NCI-H2107 treated with DMSO at 0.1 percent for 48 hours (cell line): ENCODE results near the gene LZTR1.
"Not testable (repeated sequence)": the region's sequence is repeated elsewhere in the genome, so short reads cannot be mapped to it uniquely, and the experiment has no call there.

Experiments
- DNase-seq: peaks from one replicate; lab custom pipeline; 2025; ENCODE audit not compliant: unreplicated experiment; lab: John Stamatoyannopoulos, UW

LZTR1 gene

DNA sequence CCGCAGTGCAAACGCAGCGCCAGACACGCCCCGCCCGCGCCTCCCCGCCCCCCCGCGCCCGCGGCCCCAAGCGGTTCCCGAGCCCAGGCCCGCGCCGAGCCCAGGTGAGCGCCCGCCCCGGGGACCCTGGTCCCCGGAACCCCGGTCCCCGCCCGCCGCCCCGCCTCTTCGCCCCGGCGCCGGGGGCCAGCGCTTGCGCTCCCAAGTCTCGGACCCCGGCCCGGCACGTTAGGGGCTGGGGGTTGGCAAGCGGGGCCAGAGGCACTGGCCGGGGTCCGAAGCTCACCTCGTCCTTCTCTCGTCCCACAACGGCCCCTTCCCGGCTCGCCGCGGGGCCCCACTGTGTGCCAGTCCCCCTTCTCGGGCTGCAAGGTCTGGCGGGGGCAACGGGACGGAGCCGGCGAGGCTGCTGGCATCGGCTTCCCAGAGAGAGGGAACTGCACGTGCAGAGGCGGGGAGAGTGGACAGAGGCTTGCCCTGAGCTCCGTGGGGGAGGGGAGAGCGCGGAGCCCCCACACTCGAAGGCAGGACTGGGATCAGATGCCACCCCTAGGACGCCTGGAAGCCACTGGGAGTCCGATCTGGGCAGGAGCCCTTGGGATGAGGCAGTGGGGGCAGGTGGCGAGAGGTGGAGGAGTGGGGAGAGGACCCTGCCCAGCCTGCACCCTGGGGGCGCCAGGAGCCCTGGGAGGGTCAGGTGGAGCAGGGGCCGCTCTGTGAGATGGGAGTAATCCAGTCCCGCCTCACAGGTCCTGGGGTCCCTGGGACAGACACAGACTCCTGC is 16.8 kb upstream of the LZTR1 start:
- no peak for DNase-seq

DNA sequence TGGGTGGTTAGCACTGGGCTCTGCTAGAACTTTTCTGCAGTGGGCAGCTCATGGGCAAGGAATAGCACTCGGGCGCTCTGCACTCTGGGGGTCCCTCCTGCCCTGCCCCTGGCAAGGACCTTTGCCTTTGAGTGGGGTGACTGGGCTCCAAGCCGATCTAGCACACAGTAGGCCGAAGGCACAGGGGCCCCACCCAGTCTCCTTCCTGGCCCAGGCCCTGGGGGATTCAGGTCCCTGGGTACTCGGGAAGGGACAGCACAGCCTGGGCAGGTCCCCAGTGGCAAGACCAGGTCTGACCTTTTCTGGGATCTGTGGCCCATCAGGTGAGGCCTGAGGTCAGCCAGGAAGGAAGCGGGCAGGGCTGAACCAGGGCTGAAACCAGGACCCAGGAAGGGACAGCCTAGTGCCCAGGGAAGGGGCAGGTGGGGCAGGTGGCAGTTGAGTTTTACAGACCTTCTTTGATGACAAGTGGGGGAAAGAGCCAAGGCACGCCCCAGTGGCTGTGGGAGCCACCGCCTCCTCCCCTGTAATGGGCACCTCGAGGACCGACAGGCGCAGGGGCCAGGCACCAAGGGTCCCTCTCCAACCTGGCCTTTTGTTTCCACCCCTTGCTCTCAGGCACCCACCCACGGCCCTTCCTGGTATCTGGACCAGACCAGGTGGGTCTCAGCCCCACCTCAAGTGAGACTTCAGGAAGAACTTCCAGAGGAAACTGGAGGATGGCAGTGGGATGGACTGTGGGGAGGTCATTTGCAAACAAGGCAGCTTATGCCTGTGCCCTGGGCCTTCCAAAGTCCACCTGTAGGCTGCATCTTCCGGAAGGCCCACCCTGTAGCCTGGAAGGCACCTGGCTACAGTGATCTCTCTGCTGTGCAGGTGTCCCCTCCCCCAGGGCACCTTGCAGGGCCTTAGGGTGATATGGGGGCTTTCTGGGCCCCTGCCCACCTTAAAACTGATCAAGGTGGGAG is 15.9 kb upstream of the LZTR1 start:
- DNase-seq, result no peak

- no peak for DNase-seq
Observed at GRCh38 chr22:20966883-20967696, 15.0 kb upstream of the LZTR1 start, which contains the start of gene AIFM3. TSS of gene AIFM3 (plus strand) at chr22:20967255. CDS start at chr22:20967945, 690 bp downstream.

DNA sequence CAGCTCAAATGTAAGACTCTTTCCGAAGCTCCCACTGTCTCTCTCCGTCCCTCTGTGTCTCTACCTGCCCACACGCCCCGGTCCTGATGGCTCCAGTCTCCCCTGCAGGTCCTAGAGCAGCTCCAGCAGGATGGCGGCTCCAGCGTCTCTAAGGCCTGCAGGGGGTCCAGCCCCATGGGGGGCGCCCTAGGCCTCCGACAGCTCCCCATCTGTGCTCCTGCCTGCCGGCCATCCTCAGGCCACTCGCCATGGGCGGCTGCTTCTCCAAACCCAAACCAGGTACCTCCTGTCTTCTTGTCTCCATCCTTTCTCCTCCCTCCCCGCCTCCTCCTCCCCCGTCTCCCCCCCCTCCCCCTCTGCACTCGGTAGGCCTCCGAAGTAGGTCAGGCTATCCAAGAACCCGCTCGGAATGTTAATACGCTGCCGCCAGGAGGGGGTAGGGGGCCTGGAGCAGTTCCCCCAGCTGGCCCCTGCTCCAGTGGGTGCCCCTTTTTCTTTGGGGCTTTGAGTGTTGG is 14.3 kb upstream of the LZTR1 start:
- DNase-seq, result no peak

- DNase-seq, result no peak
Observed at GRCh38 chr22:20968281-20968977, 13.7 kb upstream of the LZTR1 start.

- no peak for DNase-seq
Observed at GRCh38 chr22:20970939-20971657, 11.0 kb upstream of the LZTR1 start.

DNA sequence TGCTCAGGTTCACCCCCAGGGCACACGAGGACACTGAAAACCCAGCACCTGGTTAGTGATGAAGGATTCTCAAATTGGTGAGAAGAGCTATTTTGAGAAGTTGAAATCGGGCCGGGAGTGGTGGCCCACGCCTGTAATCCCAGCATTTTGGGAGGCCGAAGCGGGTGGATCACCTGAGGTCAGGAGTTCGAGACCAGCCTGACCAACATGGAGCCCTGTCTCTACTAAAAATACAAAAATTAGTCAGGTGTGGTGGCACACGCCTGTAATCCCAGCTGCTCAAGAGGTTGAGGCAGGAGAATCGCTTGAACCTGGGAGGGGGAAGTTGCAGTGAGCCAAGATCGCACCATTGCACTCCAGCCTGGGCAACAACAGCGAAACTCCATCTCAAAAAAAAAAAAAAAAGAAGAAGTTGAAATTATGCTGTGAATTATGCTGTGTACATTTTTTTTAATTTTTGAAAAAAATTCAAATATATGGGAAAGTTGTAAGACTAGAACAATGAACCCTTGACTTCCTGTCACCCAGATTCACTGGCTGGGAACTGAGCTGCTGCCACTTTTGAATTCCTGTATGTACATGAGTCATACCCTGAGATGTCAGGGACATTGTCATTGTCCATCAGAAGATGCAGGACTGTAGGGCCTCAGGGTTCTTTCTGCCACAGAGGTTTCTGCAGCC is 9.9 kb upstream of the LZTR1 start:
- not testable (repeated sequence) for DNase-seq

- no peak for DNase-seq
Observed at GRCh38 chr22:20972933-20973577, 9.0 kb upstream of the LZTR1 start.

- DNase-seq, result no peak
Observed at GRCh38 chr22:20973634-20974286, 8.3 kb upstream of the LZTR1 start.

DNA sequence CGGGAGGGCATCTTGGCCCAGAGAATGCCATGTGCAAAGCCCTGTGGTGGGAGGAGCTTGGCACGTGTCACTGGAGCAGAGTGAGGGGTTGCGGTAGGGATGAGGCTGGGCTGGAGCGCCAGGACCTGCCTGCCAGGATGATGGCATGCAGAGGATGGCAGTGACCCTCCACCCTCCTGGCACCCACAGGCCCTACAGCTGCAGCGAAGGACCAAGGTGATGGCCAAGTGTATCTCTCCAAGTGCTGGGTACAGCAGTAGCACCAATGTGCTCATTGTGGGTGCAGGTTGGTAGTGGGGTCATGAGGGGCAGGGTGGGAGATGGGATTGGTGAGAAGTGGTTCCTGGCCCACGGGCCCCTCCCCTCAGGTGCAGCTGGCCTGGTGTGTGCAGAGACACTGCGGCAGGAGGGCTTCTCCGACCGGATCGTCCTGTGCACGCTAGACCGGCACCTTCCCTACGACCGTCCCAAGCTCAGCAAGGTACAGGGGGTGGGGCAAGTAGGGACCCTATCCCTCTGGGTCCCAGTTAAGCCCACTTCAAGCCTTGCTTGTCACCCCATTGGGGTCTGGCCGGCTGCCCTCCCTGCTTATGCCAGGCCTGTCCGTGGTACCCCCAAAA is 7.7 kb upstream of the LZTR1 start:
- no peak for DNase-seq

DNA sequence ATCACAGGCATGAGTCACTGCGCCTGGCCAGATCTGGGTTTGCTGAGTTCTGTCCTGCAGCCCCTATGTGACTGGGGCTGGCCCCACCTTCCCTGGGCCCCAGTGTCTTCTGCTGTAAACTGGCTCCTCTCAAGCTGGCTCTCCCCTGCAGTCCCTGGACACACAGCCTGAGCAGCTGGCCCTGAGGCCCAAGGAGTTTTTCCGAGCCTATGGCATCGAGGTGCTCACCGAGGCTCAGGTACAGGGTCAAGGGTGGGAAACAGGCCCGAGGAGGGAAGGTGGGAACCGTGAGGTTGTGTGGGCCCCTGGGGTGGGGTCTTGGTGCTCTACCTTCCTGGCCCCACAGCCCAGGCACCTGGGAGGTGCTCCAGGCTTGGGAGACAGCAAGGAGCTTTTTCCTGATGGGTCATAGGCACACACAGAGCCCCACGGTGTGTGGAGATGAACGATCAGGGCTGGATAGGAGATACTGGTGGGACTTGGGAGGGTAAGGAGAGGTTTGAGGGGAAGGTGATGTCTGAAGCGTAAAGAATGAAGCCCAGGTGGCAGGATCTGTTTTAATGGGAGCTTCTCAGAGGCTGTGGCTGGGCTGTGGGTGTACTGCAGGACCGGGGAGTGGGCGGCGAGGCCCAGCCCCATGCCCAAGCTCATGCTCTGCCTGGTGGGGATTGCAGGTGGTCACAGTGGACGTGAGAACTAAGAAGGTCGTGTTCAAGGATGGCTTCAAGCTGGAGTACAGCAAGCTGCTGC is 6.4 kb upstream of the LZTR1 start:
- no peak for DNase-seq

DNA sequence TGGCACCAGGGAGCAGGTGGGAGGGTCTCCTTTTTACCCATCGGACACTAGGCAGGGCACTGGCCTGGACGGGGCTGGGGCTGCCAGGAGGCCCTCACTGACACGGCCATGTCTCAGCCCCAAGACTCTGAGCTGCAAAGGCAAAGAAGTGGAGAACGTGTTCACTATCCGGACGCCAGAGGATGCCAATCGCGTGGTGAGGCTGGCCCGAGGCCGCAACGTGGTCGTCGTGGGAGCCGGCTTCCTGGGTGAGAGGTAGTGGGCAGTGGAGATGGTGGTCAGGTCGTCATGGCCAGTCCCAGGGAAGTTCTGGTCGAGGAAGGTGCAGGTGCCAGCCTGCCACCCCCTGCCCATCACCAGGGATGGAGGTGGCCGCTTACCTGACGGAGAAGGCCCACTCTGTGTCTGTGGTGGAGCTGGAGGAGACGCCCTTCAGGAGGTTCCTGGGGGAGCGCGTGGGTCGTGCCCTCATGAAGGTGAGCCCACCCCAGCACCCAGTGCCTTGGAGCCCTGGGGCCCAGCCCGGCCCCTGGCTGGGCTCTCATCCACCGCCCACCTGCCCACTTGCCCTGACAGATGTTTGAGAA is 5.7 kb upstream of the LZTR1 start:
- no peak for DNase-seq

- DNase-seq, result no peak
Observed at GRCh38 chr22:20977019-20977418, 5.1 kb upstream of the LZTR1 start.

GRCh38 chr22:20977516-20978170 is 4.5 kb upstream of the LZTR1 start:
- DNase-seq, result no peak

DNA sequence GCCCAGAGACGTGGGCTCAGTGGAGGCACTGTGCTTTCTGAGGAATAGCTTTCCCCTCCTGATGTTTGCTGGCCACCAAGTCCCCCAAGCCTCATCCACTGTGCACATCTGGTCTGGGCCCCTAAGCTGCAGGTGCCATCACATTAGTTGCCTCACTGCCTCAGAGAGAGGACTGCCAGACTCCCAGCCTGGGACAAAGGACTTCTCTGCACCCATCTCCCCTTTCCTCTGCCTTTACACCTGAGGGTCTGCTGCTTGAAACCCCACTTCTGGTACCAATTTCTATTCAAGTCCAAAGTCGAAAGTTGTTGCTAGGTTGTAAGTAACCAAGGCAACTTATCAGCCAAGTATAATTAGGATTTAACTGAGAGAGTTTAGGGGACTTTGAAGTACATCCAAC is 3.7 kb upstream of the LZTR1 start:
- no peak for DNase-seq

GRCh38 chr22:20979243-20979809 is 2.8 kb upstream of the LZTR1 start:
- DNase-seq, result no peak
